Stimulated activated CD4-positive, alpha-beta T cell treated with anti-CD3 and anti-CD28 coated beads, Interleukin-1b, Interleukin-23, amount 100 ng/mL, for 48 hours (primary cell): ENCODE results near the gene HSDL1.
"Not testable (repeated sequence)": the region's sequence is repeated elsewhere in the genome, so short reads cannot be mapped to it uniquely, and the experiment has no call there.

ENCODE experiments used
- DNase-seq: peaks from one replicate; pipeline ENCODE4 v3.0.0-alpha.2; 2020

The HSDL1 gene

DNA sequence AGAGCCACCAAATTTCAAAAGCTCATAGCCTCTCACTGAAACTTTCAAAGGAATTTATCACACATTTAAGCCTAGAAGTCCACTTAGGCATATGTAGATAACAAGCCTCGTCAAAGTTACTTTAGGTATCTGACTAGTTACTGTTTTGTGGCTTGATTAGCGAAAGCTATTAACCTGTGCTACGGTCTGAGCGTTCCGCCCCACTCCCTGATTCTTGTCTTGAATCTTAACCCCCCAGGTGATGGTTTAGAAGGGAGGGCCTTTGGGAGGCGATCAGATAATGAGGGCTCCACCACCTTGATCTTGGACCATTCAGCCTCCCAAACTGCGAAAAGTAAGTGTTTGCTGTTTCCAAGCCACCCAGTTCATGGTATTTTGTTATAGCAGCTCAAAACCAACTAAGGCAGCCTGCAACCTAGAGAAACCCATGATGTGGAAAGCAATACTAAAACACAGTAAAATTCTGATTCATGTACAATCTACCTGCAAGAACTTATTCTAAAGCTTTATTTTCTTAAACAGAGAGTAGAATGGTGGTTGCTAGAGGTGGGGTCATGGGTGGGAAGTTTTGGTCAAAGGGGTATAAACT is 7.1 kb downstream of the HSDL1 start:
- DNase-seq: no peak

DNA sequence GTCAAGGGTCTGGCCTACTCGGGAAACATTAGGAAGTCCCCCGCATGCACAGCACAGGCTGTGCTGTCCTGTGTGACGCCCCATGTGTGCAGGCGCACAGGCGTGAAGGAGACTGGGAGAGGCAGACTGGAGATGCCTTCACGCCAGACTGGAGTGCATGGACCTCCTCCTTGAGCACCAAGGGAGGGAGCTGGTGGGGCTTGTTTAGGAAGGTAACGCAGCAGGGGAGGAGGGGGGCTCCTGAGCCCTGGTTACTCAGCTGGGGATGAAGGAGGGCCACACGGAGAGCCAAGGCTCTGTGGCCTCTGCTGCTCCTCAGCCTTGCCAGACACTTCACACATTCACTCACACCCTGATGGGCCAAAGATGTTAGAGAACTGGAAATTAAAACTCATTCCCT is 7.7 kb downstream of the HSDL1 start:
- DNase-seq: no peak

- no peak for DNase-seq
Measured at GRCh38 chr16:84136331-84137125, 8.4 kb downstream of the HSDL1 start.

DNA sequence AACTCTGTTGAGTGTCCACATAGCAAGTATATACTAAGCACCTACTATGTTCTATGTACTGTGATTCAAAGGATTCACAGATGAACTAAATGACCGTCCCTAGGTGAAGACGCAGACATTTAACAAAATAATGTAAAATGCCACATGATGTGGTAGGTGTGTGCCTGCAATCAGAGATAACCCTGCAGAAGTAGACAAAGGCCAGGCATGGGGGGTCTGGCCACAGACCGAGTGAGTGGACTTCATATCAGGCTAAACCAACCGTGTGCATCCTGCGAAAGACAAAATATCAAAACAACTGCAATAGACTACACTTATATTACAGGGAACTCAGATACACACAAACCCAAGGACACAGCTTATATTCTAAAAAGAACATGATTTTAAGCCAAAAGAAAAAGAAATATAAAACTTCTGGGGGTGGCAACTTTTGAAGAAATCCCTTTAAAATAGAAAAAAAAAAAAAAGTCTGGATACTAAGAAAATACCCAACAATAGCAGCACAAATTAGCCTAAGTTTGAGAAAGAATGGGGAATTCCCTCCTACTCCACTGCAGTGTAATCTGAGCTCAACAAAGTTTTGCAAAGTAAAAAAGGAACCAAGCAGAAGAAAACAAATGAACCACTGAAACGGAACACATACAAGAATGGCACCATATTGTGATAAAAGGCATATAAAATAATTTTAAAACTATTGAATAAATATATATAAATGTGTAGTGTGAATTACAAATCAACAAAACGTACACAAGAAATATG is 12.3 kb downstream of the HSDL1 start:
- DNase-seq: no peak

GRCh38 chr16:84131117-84131516 is 13.9 kb downstream of the HSDL1 start:
- DNase-seq: no peak

DNA sequence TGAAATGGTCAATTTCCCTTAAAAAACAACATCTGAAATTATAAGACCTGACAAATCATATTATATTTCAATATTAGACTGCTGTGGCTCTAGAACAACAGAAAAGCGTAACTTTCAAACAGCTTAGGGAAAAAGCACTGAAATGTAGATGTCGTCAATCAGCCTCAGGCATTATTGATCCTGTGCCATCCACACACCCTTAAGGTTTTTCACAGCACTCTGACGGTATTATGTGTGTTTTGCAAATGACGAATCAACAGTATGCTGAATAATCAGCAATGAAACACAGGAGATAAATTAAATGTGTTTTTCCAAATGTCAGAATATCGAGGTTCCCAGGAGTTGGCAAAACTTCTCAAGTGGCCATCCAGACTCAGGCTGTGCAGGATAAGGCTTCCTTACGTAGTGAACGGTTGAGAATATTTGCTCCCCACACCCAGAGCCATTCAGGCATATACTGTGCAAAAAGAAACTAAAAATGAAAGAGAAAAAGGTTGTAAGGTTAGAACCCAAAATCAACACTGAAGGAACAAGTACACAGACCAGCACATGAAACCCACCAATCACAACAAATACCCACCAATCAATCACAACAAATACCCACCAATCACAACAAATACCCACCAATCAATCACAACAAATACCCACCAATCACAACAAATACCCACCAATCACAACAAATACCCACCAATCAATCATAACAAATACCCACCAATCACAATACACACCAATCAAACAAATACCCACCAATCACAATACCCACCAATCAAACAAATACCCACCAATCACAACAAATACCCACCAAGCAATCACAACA is 20.5 kb downstream of the HSDL1 start:
- DNase-seq: no peak

- no peak for DNase-seq
Measured at GRCh38 chr16:84121007-84121406, 24.0 kb downstream of the HSDL1 start.

DNA sequence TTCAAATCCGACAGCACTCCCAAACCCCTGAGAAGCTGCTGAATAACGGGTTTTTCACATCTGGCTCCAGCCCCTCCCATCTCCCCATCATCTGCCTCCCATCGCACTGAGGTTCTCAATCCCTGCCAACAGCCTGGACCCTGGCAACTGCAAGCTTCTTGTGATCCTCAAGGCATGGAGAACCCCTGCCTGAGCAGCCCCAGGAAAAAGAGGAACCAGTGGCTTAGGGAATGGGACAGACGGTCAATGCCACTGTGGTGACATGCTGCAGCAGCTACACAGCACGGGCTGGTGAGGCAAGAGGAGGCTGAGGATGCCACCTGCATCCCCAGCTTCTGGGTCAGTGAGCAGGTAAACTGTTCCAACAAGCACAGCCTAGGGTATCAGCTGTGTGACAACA is 25.0 kb downstream of the HSDL1 start:
- DNase-seq: no peak

- DNase-seq: no peak
Measured at GRCh38 chr16:84119368-84119767, 25.6 kb downstream of the HSDL1 start.

GRCh38 chr16:84118315-84118714 is 26.7 kb downstream of the HSDL1 start:
- not testable (repeated sequence) for DNase-seq

GRCh38 chr16:84117494-84117843 is 27.5 kb downstream of the HSDL1 start:
- DNase-seq: peak; percentile 48

DNA sequence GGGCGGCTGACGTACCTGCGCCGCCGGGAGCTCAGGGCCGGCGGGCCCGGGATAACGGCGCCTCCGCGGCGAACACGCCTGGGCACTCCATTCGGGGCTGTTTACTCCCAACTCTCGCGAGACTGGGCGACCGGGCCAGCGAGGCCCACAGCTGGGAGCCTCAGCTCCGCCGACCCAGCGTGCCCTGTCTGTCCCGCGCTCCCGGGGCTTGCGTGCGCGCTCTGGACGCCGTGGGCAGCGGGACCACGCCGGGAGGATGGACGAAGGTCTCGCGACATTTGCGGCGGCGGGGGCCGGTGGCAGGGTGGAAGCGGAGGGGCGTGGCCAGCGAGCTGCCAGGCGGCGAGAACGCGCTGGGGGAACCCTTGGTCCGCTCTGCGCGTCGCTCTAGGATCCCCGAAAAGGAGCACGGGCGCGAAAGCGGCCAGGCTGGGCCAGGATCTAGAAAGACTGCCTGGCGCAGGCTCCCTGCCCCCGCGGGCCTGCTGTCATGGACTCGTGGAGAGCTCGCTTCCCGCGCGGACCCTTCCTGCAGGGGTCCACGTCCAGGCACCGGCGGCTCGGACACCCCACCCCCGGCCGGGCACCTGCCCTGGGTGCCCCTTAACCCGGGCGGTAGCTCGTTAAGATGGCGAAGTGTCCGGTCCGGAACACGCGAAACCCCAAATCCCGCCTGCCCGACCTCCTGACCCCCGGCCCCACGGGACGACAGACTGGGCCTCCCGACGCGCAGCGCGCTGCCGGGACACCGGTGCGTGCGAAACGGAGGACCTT is 28.1 kb downstream of the HSDL1 start, which contains the start of gene MBTPS1:
TSS of gene MBTPS1 (minus strand) at position 223 of the 774 bp plus-strand sequence. CDS start 15,159 bp downstream, outside the sequence.
- DNase-seq: peak; percentile 98

GRCh38 chr16:84115919-84116719 is 28.9 kb downstream of the HSDL1 start:
- peak; percentile 51 for DNase-seq

GRCh38 chr16:84111949-84112348 is 33.0 kb downstream of the HSDL1 start:
- peak; percentile 44 for DNase-seq

DNA sequence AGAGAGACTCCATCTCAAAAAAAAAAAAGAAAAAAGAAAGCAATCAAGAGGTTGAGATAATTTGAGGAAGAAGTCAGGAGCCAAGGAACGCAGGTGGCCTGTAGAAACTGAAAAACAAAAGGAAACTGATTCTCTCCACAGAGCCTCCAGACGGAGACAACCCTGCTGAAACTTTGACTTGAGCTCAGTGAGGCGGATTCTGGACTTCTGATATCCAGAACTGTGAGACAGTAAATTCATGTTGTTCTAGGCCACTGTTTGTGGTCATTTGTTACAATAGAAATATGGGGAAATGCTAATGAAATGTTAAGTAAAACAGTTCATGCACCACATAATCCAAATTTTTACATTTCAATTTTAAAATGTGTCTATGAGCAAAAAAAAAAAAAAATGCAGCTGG is 33.5 kb downstream of the HSDL1 start:
- DNase-seq: no peak

DNA sequence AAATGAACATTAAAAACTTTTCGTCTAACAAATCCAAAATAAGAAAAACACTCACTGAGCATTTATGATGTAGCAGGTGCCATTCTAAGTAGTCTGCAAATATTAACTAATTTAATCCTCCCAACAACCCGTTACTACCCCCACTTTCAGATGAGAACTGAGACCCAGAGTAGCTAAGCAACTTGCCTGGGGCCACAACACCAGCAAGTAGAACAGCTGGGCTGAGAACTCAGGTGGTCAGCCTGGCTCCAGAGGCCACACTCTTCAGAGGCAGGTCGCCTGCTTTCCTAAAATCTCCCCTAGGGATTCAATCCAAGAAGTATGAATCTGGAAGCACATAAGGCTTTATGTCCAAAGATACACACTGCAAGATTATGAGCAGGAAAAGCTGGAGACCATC is 34.5 kb downstream of the HSDL1 start:
- DNase-seq: no peak

GRCh38 chr16:84109598-84110335 is 35.2 kb downstream of the HSDL1 start:
- no peak for DNase-seq

DNA sequence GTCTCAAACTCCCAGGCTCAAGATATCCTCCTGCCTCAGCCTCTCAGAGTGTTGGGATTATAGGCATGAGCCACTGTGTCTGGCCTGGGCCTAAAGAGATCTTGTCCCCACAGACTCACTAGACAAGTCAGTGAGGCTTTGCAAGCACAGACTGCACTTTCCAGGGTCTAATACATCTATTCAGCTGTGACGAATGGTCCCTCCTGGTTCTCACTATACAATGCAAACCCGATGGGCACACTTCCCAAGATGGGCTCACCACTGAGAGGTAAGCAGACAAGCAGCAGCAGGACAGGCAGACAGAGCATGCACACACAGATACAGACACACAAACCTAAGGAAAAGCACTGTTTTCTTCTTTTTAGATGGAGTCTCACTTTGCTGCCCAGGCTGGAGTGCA is 37.1 kb downstream of the HSDL1 start:
- DNase-seq: no peak

GRCh38 chr16:84105948-84106740 is 38.8 kb downstream of the HSDL1 start:
- no peak for DNase-seq
